ENCODE data around the gene STAT2.
A peak's percentile ranks its signal among the peaks of the same experiment; 100 is the strongest.
"Not testable (repeated sequence)": the region's sequence is repeated elsewhere in the genome, so short reads cannot be mapped to it uniquely, and the experiment has no call there.

Gene STAT2

DNA sequence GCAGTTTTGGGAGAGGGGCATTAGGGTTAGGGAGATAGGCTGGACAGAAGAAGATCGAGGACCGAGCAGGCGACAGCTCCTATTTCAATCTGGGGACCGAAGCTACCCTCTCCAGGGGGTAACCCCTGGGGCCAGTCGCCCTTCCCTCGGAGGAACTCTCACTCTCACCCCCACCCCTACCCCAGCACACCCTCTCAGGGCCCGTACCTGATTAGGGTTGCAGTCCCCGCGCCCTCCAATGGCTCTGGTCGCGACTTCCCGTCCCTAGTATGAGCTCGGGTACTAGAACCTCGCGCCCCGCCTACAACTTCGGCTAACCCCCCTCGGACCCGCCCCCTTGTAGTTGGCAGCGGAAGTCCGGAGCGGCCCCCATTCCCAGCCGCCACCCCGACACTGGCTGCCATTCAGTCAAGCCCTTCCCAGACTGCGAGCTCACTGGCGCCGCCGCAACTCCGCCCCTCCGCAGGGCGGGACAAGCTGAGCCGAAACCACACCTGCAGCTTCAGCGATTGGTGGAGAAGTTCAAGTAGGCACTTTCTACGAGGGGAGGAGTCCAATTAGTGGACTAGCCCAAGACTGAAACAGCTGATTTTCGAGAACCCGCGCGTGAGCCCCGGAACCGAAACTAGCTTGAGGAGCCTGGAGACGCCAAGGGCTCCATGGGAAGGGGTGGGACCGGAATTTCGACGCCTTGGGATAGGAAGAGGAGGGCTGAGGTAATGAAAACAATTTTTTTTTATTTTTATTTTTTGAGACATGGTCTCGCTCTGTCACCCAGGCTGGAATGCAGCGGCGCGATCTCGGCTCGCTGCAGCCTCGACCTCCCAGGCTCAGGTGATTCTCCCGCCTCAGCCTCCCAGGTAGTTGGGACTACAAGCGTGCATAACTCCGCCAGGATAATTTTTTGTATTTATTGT, at the start of gene STAT2:
Gene STAT2, minus strand, starts transcription at position 257 of the 917 bp plus-strand sequence. CDS start 3,536 bp downstream, outside the sequence.
- peak; percentile 99 to 100 for DNase-seq (ENCODE audit: low read depth in 2 of 2)

DNA sequence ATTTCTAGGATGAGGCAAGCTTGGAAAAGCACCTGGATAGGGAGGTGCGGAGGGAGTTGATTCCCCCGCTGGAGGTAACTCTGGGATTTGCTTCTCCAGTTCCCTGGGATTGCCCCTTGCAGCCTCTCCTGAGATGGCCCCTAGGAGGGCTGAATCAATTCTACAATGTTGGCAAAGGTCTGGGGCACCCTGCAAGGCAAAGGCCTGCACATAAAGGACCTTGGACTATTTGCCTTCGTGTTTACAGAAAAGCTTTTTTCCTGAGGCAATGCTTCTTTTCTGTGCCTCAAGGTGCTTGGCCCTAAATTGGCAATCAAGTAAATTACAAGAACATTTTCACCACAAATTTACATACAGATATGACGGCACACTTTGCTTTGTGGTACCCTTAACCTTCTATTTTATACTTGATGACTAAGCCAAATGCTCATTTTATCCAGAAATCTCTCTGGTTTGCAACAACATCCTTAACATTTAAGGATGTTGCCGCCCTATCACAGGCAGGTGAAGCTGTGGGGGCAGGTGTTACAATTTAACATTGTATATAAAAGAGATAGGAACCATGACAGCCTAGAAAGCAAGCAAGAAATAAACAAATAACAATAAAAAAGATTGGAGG, 49.0 kb upstream of the STAT2 start:
- DNase-seq (ENCODE audit: low read depth in 2 of 2), result no peak

GRCh38 chr12:56404227-56404626, 44.3 kb upstream of the STAT2 start:
- DNase-seq (ENCODE audit: low read depth in 2 of 2), result not testable (repeated sequence)

GRCh38 chr12:56401612-56402011, 41.7 kb upstream of the STAT2 start:
- not testable (repeated sequence) for DNase-seq (ENCODE audit: low read depth in 2 of 2)

- not testable (repeated sequence) for DNase-seq (ENCODE audit: low read depth in 2 of 2)
These were observed 41.2 kb upstream of the STAT2 start for GRCh38 chr12:56401125-56401524.

- not testable (repeated sequence) for DNase-seq (ENCODE audit: low read depth in 2 of 2)
These were observed 39.6 kb upstream of the STAT2 start for GRCh38 chr12:56399466-56399865.

DNA sequence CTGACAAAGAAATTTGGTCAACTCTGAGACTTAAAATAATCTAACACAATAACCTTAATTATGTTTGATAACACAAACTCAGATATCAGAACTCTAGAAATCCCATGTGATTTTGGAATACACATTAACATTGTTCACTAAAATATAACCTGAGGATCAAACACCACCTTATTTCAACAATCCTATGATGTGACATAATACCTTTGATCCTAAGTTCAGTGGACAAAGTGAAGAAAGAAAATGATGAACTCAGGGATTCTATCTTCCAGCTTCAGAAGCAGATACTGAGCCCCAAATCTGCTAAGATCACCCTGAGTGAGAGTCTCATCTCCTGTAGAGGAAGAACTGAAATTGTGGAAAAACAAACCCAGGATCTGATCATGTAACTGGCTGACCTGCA, 38.4 kb upstream of the STAT2 start:
- DNase-seq (ENCODE audit: low read depth in 2 of 2), result no peak

DNA sequence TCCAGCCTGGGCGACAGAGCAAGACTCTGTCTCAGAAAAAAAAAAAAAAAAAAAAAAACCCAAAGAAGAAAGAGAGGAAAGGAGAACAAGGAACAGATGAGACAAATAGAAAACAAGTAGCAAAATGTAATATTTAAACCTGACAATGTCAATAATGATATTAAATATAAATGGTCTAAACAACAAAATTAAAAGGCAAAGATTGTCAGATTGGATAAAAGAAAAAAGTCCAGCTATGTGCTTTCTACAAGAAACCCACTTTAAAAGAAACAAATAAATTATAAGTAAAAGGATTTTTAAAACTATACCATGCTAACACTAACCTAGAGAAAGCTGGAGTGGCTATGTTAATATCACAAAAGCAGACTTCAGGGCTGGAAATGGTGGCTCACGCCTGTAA, 32.4 kb upstream of the STAT2 start:
- DNase-seq (ENCODE audit: low read depth in 2 of 2), result no peak

- DNase-seq (ENCODE audit: low read depth in 2 of 2), result no peak
These were observed 31.8 kb upstream of the STAT2 start for GRCh38 chr12:56391721-56392120.

DNA sequence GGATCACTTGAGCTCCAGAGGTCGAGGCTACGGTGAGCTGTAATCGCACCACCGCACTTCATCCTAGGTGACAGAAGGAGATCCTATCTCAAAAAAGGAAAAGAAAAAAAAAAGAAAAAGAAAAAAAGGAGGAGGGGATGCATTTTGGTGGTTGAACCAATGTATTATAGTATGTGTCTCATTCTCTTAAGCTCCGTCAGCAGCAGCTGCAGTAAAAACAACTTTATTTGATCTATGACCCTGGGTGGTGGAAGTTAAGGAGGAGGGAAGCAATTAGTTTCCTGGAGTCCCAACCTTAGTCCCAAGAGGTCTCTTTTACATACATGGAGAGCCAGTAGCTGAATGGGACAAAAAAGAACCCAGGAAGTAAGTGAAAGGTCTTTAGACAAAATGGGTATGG, 29.5 kb upstream of the STAT2 start:
- no peak for DNase-seq (ENCODE audit: low read depth in 2 of 2)

DNA sequence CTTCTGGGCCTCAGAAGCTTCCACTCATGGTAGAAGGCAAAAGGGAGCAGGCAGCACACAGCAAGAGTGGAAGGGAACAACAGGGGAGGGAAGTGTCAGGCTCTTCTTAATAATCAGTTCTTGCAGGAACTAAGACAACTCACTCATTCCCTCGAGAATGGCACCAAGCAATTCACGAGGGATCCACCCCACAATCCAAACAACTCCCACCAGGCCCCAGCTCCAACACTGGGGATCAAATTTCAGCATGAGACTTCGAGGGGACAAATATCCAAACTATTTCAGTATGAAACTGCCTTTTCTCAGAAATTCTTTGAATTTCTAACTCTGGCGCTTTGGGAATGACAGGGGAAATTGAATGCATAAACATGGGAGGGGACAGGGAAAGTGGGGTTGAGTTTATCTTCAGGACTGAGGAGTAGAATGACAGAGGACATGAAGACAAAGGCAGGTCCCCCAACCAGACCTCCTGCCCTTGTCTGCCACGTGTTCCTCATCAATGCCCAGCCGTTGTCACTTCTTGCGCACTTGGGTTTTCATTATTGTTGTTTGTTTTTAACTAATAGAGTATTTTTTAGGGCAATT, 27.3 kb upstream of the STAT2 start:
- no peak for DNase-seq (ENCODE audit: low read depth in 2 of 2)

- DNase-seq (ENCODE audit: low read depth in 2 of 2), result no peak
These were observed 26.0 kb upstream of the STAT2 start for GRCh38 chr12:56385873-56386272.

GRCh38 chr12:56382611-56383010, 22.7 kb upstream of the STAT2 start:
- no peak for DNase-seq (ENCODE audit: low read depth in 2 of 2)

- no peak for DNase-seq (ENCODE audit: low read depth in 2 of 2)
These were observed 18.0 kb upstream of the STAT2 start for GRCh38 chr12:56377989-56378316.

DNA sequence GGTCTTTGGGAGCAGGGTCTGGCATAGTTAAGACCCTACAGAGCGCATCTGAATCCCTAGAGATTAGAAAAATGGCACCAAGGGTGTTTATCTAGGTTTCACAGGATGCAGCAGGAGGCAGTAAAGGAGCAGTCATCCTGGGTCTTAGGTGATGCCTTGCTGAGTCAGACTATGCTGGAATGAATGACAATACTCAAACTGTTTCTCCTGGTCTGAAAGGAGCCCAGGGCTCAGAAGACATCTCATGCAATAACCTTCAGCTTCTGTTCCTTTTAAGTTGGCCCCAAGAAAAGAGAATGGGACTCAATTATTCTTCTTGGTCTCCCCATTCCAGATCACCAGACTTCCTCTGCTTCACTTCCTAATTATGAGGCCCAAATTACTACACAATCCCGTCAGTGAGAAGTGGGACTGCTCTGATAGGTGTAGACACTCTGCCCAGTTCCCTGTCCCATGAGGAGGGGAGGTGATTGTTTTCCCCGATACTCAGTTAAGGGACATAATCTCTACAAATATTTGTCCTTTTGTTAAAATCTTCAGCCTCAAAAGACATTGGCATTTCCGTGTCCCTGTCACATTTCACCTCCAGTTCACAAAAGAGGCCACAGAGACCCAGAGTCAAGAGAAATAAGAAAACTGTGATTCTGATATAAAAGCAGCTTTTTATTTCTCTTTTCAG, 17.5 kb upstream of the STAT2 start:
- DNase-seq (ENCODE audit: low read depth in 2 of 2), result no peak

GRCh38 chr12:56375598-56376434, 15.9 kb upstream of the STAT2 start:
- DNase-seq (ENCODE audit: low read depth in 2 of 2), result no peak

- no peak for DNase-seq (ENCODE audit: low read depth in 2 of 2)
These were observed 15.1 kb upstream of the STAT2 start for GRCh38 chr12:56374726-56375597.

GRCh38 chr12:56373515-56373914, 13.6 kb upstream of the STAT2 start:
- DNase-seq (ENCODE audit: low read depth in 2 of 2), result no peak

GRCh38 chr12:56366948-56367347, 7.0 kb upstream of the STAT2 start:
- no peak for DNase-seq (ENCODE audit: low read depth in 2 of 2)
